ENCODE results near the gene DGKZ. TPM values are rescaled to one million over a fixed set of nuclear protein-coding genes. Genes with fewer than 3 reads are reported as not detected.

The DGKZ gene
- total RNA-seq, 3 donors from 2014 or later: 42.3 to 46.5 (median 46.2) TPM

DNA sequence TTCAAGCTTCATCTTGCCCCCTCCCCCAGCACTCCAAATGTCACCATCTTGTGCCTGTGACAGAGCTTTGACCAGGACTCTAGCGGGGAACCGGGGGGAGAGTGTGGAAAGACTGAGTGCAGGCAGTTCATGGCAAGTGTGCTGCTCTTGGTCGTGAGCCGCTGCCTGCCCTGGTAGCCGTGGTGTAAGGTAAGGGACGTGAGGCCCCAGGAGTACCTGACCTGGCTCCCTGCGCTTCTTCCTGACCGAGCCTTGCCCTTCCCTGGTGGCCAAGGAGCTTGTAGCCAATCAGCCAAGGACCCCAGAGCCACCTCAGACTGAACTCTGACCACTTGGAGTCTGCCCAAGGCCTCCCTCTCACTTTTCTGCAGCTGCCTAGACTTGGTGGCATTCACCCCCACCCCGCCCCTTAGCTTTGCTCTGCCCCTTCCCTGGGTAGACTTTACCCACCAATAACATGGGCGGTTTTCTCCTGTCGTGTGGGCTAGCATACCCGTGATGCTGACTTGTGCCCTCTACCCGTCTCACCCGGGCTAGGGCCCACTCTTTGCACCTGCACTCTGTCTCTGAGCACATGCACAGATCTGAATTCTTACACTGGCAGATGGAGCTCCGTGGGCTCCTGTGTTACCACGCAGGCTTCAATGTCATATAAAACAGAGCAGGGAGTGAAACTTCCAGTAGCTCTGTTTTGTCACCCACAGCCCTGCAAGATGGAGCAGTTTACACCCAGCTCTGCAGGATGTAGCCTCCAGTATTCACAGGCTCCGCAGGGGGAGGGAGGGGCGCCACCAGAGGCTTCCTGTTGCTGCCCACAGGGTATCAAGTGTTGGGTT, 1.5 kb downstream of the DGKZ start:
- peak overlapping the region; percentile 86 for H3K27ac ChIP-seq

DNA sequence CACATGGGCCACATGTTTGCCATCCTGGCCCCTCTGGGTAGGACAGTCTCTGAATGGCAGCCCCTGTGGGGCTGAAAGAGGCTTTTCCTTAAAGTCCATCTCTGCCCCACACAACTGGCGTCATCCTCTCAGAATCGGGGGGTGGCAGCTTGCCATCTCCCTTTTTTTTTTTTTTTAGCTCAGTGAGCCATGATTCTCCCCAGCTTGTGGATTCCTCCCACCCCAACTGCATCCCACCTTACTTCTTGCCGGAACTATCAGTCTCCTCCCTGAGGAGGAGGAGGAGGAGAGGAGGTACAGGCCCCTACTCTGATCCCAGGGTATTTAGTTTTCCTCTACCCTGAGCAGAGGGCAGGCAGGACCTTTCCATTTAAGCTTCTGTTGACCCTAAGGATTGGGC, 3.4 kb downstream of the DGKZ start:
- H3K36me3 ChIP-seq: no peaks in the 10 kb centered on the region
- intact Hi-C loops (cut with DNase I; ENCODE audit: low total_unique reads): no loop called here
- no peak for TF ChIP-seq POLR2AphosphoS5 (IDR thresholded peaks at IDR 0.05)
- no peak for TF ChIP-seq POLR2A (IDR thresholded peaks at IDR 0.05)
- TF ChIP-seq, protein P1, sequence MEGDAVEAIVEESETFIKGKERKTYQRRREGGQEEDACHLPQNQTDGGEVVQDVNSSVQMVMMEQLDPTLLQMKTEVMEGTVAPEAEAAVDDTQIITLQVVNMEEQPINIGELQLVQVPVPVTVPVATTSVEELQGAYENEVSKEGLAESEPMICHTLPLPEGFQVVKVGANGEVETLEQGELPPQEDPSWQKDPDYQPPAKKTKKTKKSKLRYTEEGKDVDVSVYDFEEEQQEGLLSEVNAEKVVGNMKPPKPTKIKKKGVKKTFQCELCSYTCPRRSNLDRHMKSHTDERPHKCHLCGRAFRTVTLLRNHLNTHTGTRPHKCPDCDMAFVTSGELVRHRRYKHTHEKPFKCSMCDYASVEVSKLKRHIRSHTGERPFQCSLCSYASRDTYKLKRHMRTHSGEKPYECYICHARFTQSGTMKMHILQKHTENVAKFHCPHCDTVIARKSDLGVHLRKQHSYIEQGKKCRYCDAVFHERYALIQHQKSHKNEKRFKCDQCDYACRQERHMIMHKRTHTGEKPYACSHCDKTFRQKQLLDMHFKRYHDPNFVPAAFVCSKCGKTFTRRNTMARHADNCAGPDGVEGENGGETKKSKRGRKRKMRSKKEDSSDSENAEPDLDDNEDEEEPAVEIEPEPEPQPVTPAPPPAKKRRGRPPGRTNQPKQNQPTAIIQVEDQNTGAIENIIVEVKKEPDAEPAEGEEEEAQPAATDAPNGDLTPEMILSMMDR (IDR thresholded peaks at IDR 0.05): no peak
- H3K4me3 ChIP-seq: no peak overlapping the region
- no peak for DNase-seq (ENCODE audit: low spot score in 2 of 2)
- peaks cover 26 to 56% of the 10 kb centered on the region in 2 donors for H3K4me1 ChIP-seq
- peak overlapping the region; percentile 86 to 91 for H3K27ac ChIP-seq
- H3K9me3 ChIP-seq: no peaks in the 10 kb centered on the region
- H3K27me3 ChIP-seq: no peaks in the 10 kb centered on the region

More for the DNA sequence above, 1.5 kb downstream of the DGKZ start:
- no peak for DNase-seq (ENCODE audit: low spot score in 2 of 2)
- Histone ChIP-seq H3K4me1 (peaks cover 26 to 56% of the 10 kb centered on the region in 2 donors), H3K27me3 (no peaks in the 10 kb centered on the region), H3K36me3 (no peaks in the 10 kb centered on the region), H3K9me3 (no peaks in the 10 kb centered on the region), H3K4me3 (peak overlapping the region; percentile 69 to 94 (median 84))
- TF ChIP-seq POLR2A (IDR thresholded peaks at IDR 0.05) (no peak), POLR2AphosphoS5 (IDR thresholded peaks at IDR 0.05) (no peak)
- TF ChIP-seq, protein P1 (IDR thresholded peaks at IDR 0.05): no peak
- intact Hi-C loops (cut with DNase I; ENCODE audit: low total_unique reads): no loop called here

DNA sequence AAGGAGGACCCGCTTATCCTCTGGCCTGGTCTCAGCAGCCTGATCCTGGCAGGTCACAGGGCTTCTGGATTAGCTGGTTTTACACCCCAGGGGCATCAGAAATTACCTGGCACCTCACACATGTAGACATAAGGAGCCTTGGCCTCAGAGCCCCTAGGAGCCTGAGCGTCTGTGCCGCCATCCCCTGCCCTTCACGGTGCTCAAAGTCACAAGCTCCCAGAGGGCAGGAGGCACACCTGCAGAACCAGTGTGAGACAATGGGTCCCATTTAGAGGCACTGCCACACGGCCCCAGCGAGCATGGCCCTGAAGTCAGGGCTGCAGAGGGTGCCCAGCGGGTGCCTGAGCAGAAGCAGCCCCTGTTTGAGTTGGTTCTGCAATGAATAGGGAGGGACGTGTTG, 3.9 kb downstream of the DGKZ start:
- intact Hi-C loops (cut with DNase I; ENCODE audit: low total_unique reads): no loop called here
- Histone ChIP-seq H3K4me3 (peak overlapping the region in 1 of 3 donors; percentile 63), H3K4me1 (peaks cover 26 to 56% of the 10 kb centered on the region in 2 donors), H3K9me3 (no peaks in the 10 kb centered on the region), H3K36me3 (no peaks in the 10 kb centered on the region), H3K27ac (peak overlapping the region; percentile 86 to 91), H3K27me3 (no peaks in the 10 kb centered on the region)
- DNase-seq (ENCODE audit: low spot score in 2 of 2): no peak
- TF ChIP-seq POLR2AphosphoS5 (IDR thresholded peaks at IDR 0.05) (no peak), POLR2A (IDR thresholded peaks at IDR 0.05) (no peak)
- TF ChIP-seq, protein P1 (IDR thresholded peaks at IDR 0.05): no peak

DNA sequence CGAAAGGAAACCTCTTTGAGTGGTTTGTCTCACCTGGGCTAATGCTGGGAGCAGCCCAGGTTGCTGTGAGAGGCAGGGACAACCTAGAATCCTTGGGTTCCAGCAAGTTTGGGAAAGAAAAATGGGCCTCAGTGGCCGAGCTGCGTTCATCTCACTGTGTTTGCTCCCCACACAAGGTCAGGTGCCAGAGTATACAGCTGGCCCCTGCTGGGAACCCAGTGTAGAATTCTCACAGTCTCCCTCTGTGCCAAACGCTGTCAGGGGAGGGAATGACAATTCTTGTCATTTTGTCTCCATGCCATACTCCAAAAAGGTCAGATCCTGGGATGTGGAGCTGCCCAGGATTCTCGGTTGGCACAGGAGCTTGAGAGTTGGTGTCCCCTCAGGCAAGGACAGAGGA, 4.3 kb downstream of the DGKZ start:
- H3K9me3 ChIP-seq: no peaks in the 10 kb centered on the region
- peak overlapping the region; percentile 86 to 91 for H3K27ac ChIP-seq
- peaks cover 26 to 56% of the 10 kb centered on the region in 2 donors for H3K4me1 ChIP-seq

More for the DNA sequence above, 4.3 kb downstream of the DGKZ start:
- Histone ChIP-seq H3K4me3 (peak overlapping the region in 2 of 3 donors; percentile 41 to 63), H3K27me3 (no peaks in the 10 kb centered on the region), H3K36me3 (no peaks in the 10 kb centered on the region)
- TF ChIP-seq, protein P1 (IDR thresholded peaks at IDR 0.05): no peak
- TF ChIP-seq POLR2AphosphoS5 (IDR thresholded peaks at IDR 0.05): no peak
- no peak for TF ChIP-seq POLR2A (IDR thresholded peaks at IDR 0.05)
- no peak for DNase-seq (ENCODE audit: low spot score in 2 of 2)
- intact Hi-C loops (cut with DNase I; ENCODE audit: low total_unique reads): no loop called here
